Vagina (tissue), 2 donors: ENCODE measurements around the gene GUCY1A1. TPM values are rescaled to one million over a fixed set of nuclear protein-coding genes. Genes with fewer than 3 reads are reported as not detected.

Experiments used
- DNase-seq, 2 donors: peaks; one replicate each; pipeline ENCODE4 v3.0.0-alpha.2; 2017; ENCODE audit errors: extremely low spot score in 2 of 2
- H3K27ac ChIP-seq: fragments of 200-600 bp; sonication (generic); one replicate; pipeline ENCODE4 v1.5.1; 2019
- H3K27me3 ChIP-seq: fragments of 200-600 bp; sonication (generic); one replicate; pipeline ENCODE4 v1.5.1; 2019
- H3K36me3 ChIP-seq, 2 donors: fragments of 200-600 bp; sonication (generic); one replicate each; pipeline ENCODE4 v1.5.1; 2017 to 2019
- H3K4me1 ChIP-seq: fragments of 200-600 bp; sonication (generic); one replicate; pipeline ENCODE4 v1.5.1; 2019
- H3K4me3 ChIP-seq, 2 donors: fragments of 200-600 bp; sonication (generic); 1 replicate in 1 of 2; 2 replicates in 1 of 2; pipeline ENCODE4 v1.5.1; 2016 to 2019
- H3K9me3 ChIP-seq: fragments of 200-600 bp; sonication (generic); one replicate; pipeline ENCODE4 v1.5.1; 2019
- POLR2A ChIP-seq, 2 donors: fragments of 450-650 bp; IDR thresholded peaks; one replicate each; pipeline ENCODE4 v1.6.1; 2017; ENCODE audit warnings: antibody characterized with exemption in 2 of 2, mild to moderate bottlenecking in 2 of 2, moderate library complexity in 2 of 2
- POLR2AphosphoS5 ChIP-seq, 2 donors: sonication (generic); formaldehyde crosslinking; IDR thresholded peaks; one replicate each; pipeline ENCODE4 v1.9.0; 2017; ENCODE audit warnings: antibody characterized with exemption in 2 of 2, mild to moderate bottlenecking in 2 of 2, low read depth in 1 of 2; ENCODE audit not compliant: insufficient read depth in 1 of 2
- intact Hi-C: fragments of 100-400 bp; cut with DNase I; formaldehyde crosslinking; loops from one replicate; pipeline ENCODE4 v1.15.1; 2023
- total RNA-seq: library from RNA; depleted of rRNA; stranded (reverse); fragments of >200 nt; gene quantifications from one replicate; pipeline ENCODE4 v1.2.3, GENCODE V29; 2016
- TF ChIP-seq, protein P1 (sequence below), 3 experiments: fragments of 450-650 bp in 2 of 3; fragments of 200-600 bp in 1 of 3; sonication (generic) in 1 of 3; IDR thresholded peaks; one replicate each; pipeline ENCODE4 v1.5.1; 2017 to 2019; ENCODE audit warnings: antibody characterized with exemption in 3 of 3, mild to moderate bottlenecking in 2 of 3, moderate library complexity in 2 of 3

The GUCY1A1 gene
- total RNA-seq, 1 donor from 2014 or later, result 21.6 TPM

DNA sequence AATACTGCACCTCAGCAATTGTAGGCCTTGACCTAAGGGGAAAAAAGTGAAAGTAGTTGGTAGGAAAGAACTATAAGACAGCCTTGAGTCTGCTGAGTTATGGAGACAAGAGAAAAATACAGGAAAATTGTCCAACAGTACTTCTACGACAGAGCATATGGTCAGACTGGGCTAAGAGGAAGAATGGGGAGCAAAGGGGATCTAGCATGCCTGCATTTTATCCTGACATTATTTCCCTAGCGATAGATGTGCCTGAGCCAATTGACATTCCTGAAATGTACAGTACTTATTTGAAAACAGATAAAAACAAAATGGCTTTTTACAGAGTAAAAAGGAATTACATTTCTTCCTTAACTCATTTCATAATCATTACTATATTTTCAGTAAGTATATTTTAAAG, 22.2 kb downstream of the GUCY1A1 start:
- Histone ChIP-seq H3K9me3 (no peaks in the 10 kb centered on the region), H3K27me3 (no peaks in the 10 kb centered on the region), H3K36me3 (no peaks in the 10 kb centered on the region), H3K4me3 (no peak overlapping the region), H3K4me1 (peaks cover 13% of the 10 kb centered on the region), H3K27ac (no peak overlapping the region)
- TF ChIP-seq POLR2AphosphoS5 (IDR thresholded peaks at IDR 0.05; ENCODE audit: insufficient read depth in 1 of 2, low read depth in 1 of 2), result no peak
- TF ChIP-seq, protein P1, sequence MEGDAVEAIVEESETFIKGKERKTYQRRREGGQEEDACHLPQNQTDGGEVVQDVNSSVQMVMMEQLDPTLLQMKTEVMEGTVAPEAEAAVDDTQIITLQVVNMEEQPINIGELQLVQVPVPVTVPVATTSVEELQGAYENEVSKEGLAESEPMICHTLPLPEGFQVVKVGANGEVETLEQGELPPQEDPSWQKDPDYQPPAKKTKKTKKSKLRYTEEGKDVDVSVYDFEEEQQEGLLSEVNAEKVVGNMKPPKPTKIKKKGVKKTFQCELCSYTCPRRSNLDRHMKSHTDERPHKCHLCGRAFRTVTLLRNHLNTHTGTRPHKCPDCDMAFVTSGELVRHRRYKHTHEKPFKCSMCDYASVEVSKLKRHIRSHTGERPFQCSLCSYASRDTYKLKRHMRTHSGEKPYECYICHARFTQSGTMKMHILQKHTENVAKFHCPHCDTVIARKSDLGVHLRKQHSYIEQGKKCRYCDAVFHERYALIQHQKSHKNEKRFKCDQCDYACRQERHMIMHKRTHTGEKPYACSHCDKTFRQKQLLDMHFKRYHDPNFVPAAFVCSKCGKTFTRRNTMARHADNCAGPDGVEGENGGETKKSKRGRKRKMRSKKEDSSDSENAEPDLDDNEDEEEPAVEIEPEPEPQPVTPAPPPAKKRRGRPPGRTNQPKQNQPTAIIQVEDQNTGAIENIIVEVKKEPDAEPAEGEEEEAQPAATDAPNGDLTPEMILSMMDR (IDR thresholded peaks at IDR 0.05), result no peak
- no peak for TF ChIP-seq POLR2A (IDR thresholded peaks at IDR 0.05)
- no peak for DNase-seq
- intact Hi-C loops, result no loop called here

DNA sequence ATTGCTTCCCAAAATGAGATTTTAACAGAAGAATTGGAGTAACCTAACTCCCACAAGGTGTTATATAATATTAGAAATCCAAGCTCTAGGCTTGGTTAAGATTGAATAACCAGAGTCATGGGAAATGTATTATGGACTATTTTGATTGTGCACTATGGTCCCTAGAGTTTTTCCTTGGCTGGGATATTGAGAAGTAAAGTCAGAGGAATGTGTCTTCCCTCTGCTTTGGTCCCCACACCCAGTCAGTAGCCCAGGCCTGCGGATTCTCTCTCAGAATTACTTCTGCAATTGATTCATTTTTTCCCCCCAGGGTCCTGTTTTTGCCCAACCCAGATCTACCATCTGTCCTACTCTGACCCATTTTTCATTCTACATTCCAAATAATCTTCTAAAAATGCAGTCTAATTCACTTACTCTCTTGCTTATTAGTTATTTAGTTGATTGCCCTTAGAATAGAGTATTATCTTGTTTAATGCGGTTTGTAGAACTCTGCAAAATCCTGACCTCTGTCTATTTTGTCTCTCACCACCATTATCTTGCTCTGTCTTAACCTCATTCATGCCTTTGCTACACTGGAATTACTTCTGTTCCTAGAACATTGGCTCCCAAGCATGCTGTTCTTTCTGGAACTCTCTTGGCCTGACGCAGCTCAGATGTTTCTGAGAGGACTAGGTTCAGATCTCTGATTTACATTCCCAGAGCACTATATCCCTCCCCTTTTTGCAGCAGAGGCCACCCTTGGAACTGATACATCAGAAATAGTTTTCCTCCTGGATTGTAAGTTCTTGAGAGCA, 23.6 kb downstream of the GUCY1A1 start:
- intact Hi-C loops, result no loop called here
- Histone ChIP-seq H3K36me3 (no peaks in the 10 kb centered on the region), H3K27me3 (no peaks in the 10 kb centered on the region), H3K4me3 (no peak overlapping the region), H3K27ac (no peak overlapping the region), H3K9me3 (no peaks in the 10 kb centered on the region), H3K4me1 (peaks cover 3% of the 10 kb centered on the region)
- TF ChIP-seq POLR2AphosphoS5 (IDR thresholded peaks at IDR 0.05; ENCODE audit: insufficient read depth in 1 of 2, low read depth in 1 of 2) (no peak), POLR2A (IDR thresholded peaks at IDR 0.05) (no peak)
- TF ChIP-seq, protein P1 (IDR thresholded peaks at IDR 0.05), result no peak
- no peak for DNase-seq

DNA sequence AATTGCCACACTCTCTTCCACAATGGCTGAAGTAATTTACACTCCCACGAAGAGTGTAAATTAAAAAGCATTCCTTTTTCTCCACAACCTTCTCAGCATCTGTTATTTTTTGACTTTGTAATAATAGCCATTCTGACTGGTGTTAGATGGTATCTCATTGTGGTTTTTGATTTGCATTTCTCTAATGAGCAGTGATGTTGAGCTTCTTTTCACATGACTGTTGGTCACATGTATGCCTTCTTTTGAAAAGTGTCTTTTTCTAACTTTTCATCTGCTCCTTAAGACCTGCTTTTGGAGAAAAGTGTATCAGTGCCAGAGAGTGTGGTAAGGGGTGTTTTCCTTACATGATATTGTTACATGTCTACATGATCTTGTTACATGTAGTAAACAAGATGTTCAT, 25.7 kb downstream of the GUCY1A1 start:
- H3K27ac ChIP-seq, result no peak overlapping the region
- intact Hi-C loops, result no loop called here
- H3K4me1 ChIP-seq, result no peaks in the 10 kb centered on the region
- no peak for TF ChIP-seq POLR2A (IDR thresholded peaks at IDR 0.05)
- no peak for TF ChIP-seq POLR2AphosphoS5 (IDR thresholded peaks at IDR 0.05; ENCODE audit: insufficient read depth in 1 of 2, low read depth in 1 of 2)
- TF ChIP-seq, protein P1 (IDR thresholded peaks at IDR 0.05), result no peak
- no peaks in the 10 kb centered on the region for H3K36me3 ChIP-seq
- H3K9me3 ChIP-seq, result no peaks in the 10 kb centered on the region
- DNase-seq, result no peak
- no peaks in the 10 kb centered on the region for H3K27me3 ChIP-seq
- no peak overlapping the region for H3K4me3 ChIP-seq

DNA sequence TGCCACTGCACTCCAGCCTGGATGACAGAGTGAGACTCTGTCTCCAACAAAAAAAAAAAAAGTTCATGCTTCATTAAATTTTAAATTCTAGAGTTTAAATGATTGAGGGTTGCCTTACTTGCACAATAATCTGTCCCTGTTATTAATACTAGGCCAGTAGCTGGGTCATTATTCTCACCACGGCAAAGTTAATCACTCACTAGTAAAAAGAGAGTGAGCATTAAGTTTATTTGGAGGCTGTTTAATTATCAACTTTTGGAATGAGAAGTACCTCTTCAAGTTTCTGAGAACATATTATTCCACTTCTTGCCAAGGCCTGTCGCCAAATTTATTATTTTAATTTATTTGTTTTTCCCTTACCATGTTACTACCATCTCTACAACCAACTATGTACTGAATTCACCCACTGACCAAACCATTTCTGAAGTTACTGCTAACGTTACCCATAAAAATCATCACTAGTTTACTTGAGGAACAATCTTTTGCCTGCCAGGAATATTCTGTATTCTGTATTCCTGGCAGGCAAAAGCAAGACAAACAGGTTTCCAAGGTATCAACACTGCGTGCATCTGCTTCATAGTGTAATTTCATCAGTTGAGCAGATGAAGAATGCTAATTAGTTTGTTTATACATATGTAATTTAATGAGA, 26.5 kb downstream of the GUCY1A1 start:
- H3K4me3 ChIP-seq, result no peak overlapping the region
- H3K27me3 ChIP-seq, result no peaks in the 10 kb centered on the region
- no peaks in the 10 kb centered on the region for H3K9me3 ChIP-seq
- no peaks in the 10 kb centered on the region for H3K36me3 ChIP-seq
- no peak for DNase-seq
- intact Hi-C loops, result no loop called here
- no peak overlapping the region for H3K27ac ChIP-seq
- no peak for TF ChIP-seq POLR2A (IDR thresholded peaks at IDR 0.05)
- H3K4me1 ChIP-seq, result no peaks in the 10 kb centered on the region

DNA sequence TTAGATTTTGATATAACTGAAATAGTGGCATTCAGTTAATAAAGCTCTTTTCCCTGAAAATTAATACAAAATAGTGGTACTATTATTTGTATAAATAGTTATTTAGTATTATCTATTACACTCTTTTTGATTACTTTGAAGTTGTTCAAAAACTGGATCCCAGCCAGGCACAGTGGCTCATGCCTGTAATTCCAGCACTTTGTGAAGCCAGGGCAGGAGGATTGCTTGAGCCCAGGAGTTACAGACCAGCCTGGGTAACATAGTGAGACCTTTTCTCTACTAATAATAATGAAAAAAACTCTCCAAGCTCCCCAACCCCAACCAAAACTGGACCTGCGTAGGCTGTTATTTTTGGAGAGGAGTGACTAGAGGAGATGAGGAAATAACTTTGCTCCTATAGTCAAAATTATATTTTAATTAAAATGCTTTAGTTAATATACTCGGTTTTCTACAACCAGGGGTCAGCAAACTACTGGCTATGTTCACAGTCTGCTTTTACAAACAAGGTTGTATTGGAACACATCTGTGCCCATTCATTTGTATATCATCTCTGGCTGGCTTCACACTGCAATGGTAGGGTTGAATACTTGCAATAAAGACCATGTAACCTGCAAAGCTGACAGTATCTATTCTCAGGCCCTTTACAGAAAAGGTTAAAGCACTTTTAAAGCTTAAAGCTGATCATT, 27.6 kb downstream of the GUCY1A1 start:
- Histone ChIP-seq H3K9me3 (no peaks in the 10 kb centered on the region), H3K27me3 (no peaks in the 10 kb centered on the region), H3K4me3 (no peak overlapping the region), H3K27ac (no peak overlapping the region), H3K4me1 (no peaks in the 10 kb centered on the region), H3K36me3 (no peaks in the 10 kb centered on the region)
- intact Hi-C loops, result no loop called here
- DNase-seq, result no peak
- TF ChIP-seq, protein P1 (IDR thresholded peaks at IDR 0.05), result no peak
- TF ChIP-seq POLR2A (IDR thresholded peaks at IDR 0.05), result no peak
- no peak for TF ChIP-seq POLR2AphosphoS5 (IDR thresholded peaks at IDR 0.05; ENCODE audit: insufficient read depth in 1 of 2, low read depth in 1 of 2)
